SK-N-SH (cell line): Measurements from ENCODE around the gene POLN. TPM values are rescaled to one million over a fixed set of nuclear protein-coding genes. Genes with fewer than 3 reads are reported as not detected.

Source experiments
- CTCF ChIA-PET: fragments of 300-600, 350-600 bp; formaldehyde crosslinking; extraction: SDS; loops from one replicate; lab custom pipeline; 2021; lab: Yijun Ruan, JAX
- POLR2A ChIA-PET: fragments of 350-600 bp; sonication (Branson Sonifier 250); formaldehyde crosslinking; extraction: SDS; loops from one replicate; lab custom pipeline; 2020; ENCODE audit warnings: antibody characterized with exemption, inconsistent platforms; lab: Yijun Ruan, JAX
- DNase-seq: peaks from one replicate; pipeline ENCODE4 v3.0.0; 2012
- H2AFZ ChIP-seq: fragments of 200-600 bp; sonication (generic); 2 replicates; pipeline ENCODE4 v1.8.1; 2016; ENCODE audit warnings: antibody characterized with exemption, mild to moderate bottlenecking, low read depth
- H3F3A ChIP-seq: fragments of 200-600 bp; sonication (generic); replicated peaks from 2 replicates; pipeline ENCODE3; 2016; ENCODE audit warnings: antibody characterized with exemption, mild to moderate bottlenecking; ENCODE audit not compliant: insufficient read depth
- H3K27ac ChIP-seq, 2 experiments: fragments of 200-500 bp in 1 of 2; fragments of 200-600 bp in 1 of 2; sonication (Bioruptor generic) in 1 of 2; sonication (generic), shearing (Covaris generic) in 1 of 2; 2 replicates each; pipeline versions ENCODE4 v1.5.1 to v1.6.1; 2014 to 2016; ENCODE audit warnings: low read depth in 2 of 2, inconsistent platforms in 1 of 2, low read length in 1 of 2, mild to moderate bottlenecking in 1 of 2, mixed read lengths in 1 of 2
- H3K27me3 ChIP-seq: fragments of 200-600 bp; sonication (generic), shearing (Covaris generic); 2 replicates; pipeline ENCODE4 v1.6.1; 2016; ENCODE audit warnings: mixed run types; ENCODE audit not compliant: insufficient read depth
- H3K36me3 ChIP-seq, 2 experiments: fragments of 200-500 bp in 1 of 2; fragments of 200-600 bp in 1 of 2; sonication (Bioruptor generic) in 1 of 2; sonication (generic) in 1 of 2; replicated peaks in 1 of 2; 2 replicates each; pipeline versions ENCODE3 to v1.5.1; 2014 to 2016; ENCODE audit warnings: low read length in 1 of 2, mild to moderate bottlenecking in 1 of 2; ENCODE audit not compliant: insufficient read depth in 2 of 2, control insufficient read depth in 1 of 2
- H3K4me1 ChIP-seq, 2 experiments: fragments of 200-500 bp in 1 of 2; fragments of 200-600 bp in 1 of 2; sonication (Bioruptor generic) in 1 of 2; sonication (generic), shearing (Covaris generic) in 1 of 2; 2 replicates each; pipeline versions ENCODE4 v1.5.1 to v1.6.1; 2014 to 2016; ENCODE audit warnings: low read depth in 1 of 2, low read length in 1 of 2, mixed run types in 1 of 2; ENCODE audit not compliant: insufficient read depth in 2 of 2, control insufficient read depth in 1 of 2
- H3K4me2 ChIP-seq: fragments of 200-600 bp; sonication (generic), shearing (Covaris generic); 2 replicates; pipeline ENCODE4 v1.6.1; 2017; ENCODE audit warnings: mixed run types
- H3K4me3 ChIP-seq, 2 experiments: fragments of 200-500 bp in 1 of 2; fragments of 200-600 bp in 1 of 2; sonication (Bioruptor generic) in 1 of 2; sonication (generic), shearing (Covaris generic) in 1 of 2; 2 replicates each; pipeline versions ENCODE4 v1.5.1 to v1.8.1; 2014 to 2016; ENCODE audit warnings: low read depth in 2 of 2, inconsistent platforms in 1 of 2, low read length in 1 of 2, mild to moderate bottlenecking in 1 of 2, mixed read lengths in 1 of 2, moderate library complexity in 1 of 2
- H3K79me2 ChIP-seq: fragments of 200-600 bp; sonication (generic); 2 replicates; pipeline ENCODE4 v1.8.1; 2017; ENCODE audit warnings: mild to moderate bottlenecking; ENCODE audit not compliant: insufficient read depth
- H3K9ac ChIP-seq: fragments of 200-600 bp; sonication (generic); 2 replicates; pipeline ENCODE4 v1.6.1; 2017; ENCODE audit warnings: mixed run types
- H3K9me2 ChIP-seq: fragments of 200-600 bp; sonication (generic); 2 replicates; pipeline ENCODE4 v1.6.1; 2017; ENCODE audit warnings: mixed run types
- H3K9me3 ChIP-seq: fragments of 200-600 bp; sonication (generic); 2 replicates; pipeline ENCODE4 v1.6.1; 2017; ENCODE audit warnings: mixed run types, mild to moderate bottlenecking, moderate library complexity
- H4K20me1 ChIP-seq: fragments of 200-600 bp; sonication (generic); 2 replicates; pipeline ENCODE4 v1.6.1; 2017; ENCODE audit warnings: mild to moderate bottlenecking, mixed run types; ENCODE audit not compliant: insufficient read depth
- ELF1 ChIP-seq: IDR thresholded peaks from 2 replicates; pipeline ENCODE4 v1.4.0; 2012
- EP300 ChIP-seq, 2 experiments: IDR thresholded peaks; 2 replicates each; pipeline versions ENCODE4 v1.4.0 to v1.6.1; 2012; ENCODE audit warnings: borderline replicate concordance in 1 of 2, low read depth in 1 of 2, low read length in 1 of 2
- FOXJ3 ChIP-seq: sonication (generic); formaldehyde crosslinking; IDR thresholded peaks from 2 replicates; pipeline ENCODE4 v1.5.1; 2020; ENCODE audit warnings: mild to moderate bottlenecking, missing genetic modification reagents
- GATA2 ChIP-seq: sonication (generic); formaldehyde crosslinking; IDR thresholded peaks from 2 replicates; pipeline ENCODE4 v1.5.0; 2020; ENCODE audit warnings: mild to moderate bottlenecking, missing genetic modification reagents
- JUND ChIP-seq: IDR thresholded peaks from 2 replicates; pipeline ENCODE4 v1.4.0; 2012
- MAX ChIP-seq: IDR thresholded peaks from 2 replicates; pipeline ENCODE4 v1.4.0; 2012; ENCODE audit warnings: low read depth
- NRF1 ChIP-seq: IDR thresholded peaks from 2 replicates; pipeline ENCODE4 v1.6.1; 2012; ENCODE audit warnings: low read depth, mild to moderate bottlenecking, low read length
- RCOR1 ChIP-seq: fragments of 150-350 bp; IDR thresholded peaks from 2 replicates; pipeline ENCODE4 v1.6.1; 2017; ENCODE audit warnings: antibody characterized with exemption, low read length
- SIN3A ChIP-seq: IDR thresholded peaks from 2 replicates; pipeline ENCODE4 v1.6.1; 2012; ENCODE audit warnings: low read depth, mild to moderate bottlenecking, low read length, moderate library complexity, borderline replicate concordance
- TEAD4 ChIP-seq: IDR thresholded peaks from 2 replicates; pipeline ENCODE4 v1.4.0; 2012; ENCODE audit warnings: mild to moderate bottlenecking, borderline replicate concordance; ENCODE audit not compliant: insufficient read depth
- YY1 ChIP-seq: IDR thresholded peaks from 2 replicates; pipeline ENCODE4 v1.4.0; 2012; ENCODE audit warnings: low read depth, mild to moderate bottlenecking
- WGBS: methylation state at CpG from one replicate; pipeline ENCODE4 v1.1.6; 2017; ENCODE audit warnings: low lambda C conversion rate; 5-methylcytosine and 5-hydroxymethylcytosine counted together
- polyA plus RNA-seq, 3 experiments: library from polyadenylated mRNA; depleted of rRNA; stranded (reverse); fragments of >200 nt; gene quantifications; 2 replicates each; pipeline ENCODE4 v1.2.3, GENCODE V29; 2012
- TF ChIP-seq, protein P1 (sequence below): fragments of 150-350 bp; IDR thresholded peaks from 2 replicates; pipeline ENCODE4 v1.6.1; 2017; ENCODE audit warnings: antibody characterized with exemption, low read length, low read depth, borderline replicate concordance
- TF ChIP-seq, protein P2 (sequence below): fragments of 200-600 bp; sonication (generic); IDR thresholded peaks from 2 replicates; pipeline ENCODE4 v1.6.1; 2017; ENCODE audit warnings: antibody characterized with exemption, mild to moderate bottlenecking, moderate library complexity

POLN gene
- polyA plus RNA-seq, 1 of the 3 experiments (the other 2 are of a cell fraction): 0.67 TPM

- TF ChIP-seq, protein P1, sequence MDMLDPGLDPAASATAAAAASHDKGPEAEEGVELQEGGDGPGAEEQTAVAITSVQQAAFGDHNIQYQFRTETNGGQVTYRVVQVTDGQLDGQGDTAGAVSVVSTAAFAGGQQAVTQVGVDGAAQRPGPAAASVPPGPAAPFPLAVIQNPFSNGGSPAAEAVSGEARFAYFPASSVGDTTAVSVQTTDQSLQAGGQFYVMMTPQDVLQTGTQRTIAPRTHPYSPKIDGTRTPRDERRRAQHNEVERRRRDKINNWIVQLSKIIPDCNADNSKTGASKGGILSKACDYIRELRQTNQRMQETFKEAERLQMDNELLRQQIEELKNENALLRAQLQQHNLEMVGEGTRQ: no peak
- TF ChIP-seq JUND (no peak), GATA2 (CRISPR knock-in tag) (no peak), TEAD4 (no peak), EP300 (IDR thresholded peaks at IDR 0.05; ENCODE audit: borderline replicate concordance in 1 of 2, low read depth in 1 of 2, low read length in 1 of 2) (no peak), RCOR1 (no peak), NRF1 (no peak), YY1 (no peak), MAX (no peak)
- H3K4me2 ChIP-seq: no peak overlapping the region
- no peak overlapping the region for H2AFZ ChIP-seq
- H3K36me3 ChIP-seq: no peaks in the 10 kb centered on the region
- 51% methylated on average over 12 of the region's 16 CpGs for WGBS
- H3K79me2 ChIP-seq: no peaks in the 10 kb centered on the region
- H4K20me1 ChIP-seq: no peaks in the 10 kb centered on the region
- no peak overlapping the region for H3K4me3 ChIP-seq
- H3K27me3 ChIP-seq: no peaks in the 10 kb centered on the region
- H3F3A ChIP-seq: no peaks in the 10 kb centered on the region
- H3K9me2 ChIP-seq: no peaks in the 10 kb centered on the region
- no peaks in the 10 kb centered on the region for H3K4me1 ChIP-seq
- no peaks in the 10 kb centered on the region for H3K9me3 ChIP-seq
- H3K9ac ChIP-seq: no peak overlapping the region
- no peak for DNase-seq
- ChIA-PET POLR2A (no interaction called here), CTCF (no interaction called here)
- no peak overlapping the region for H3K27ac ChIP-seq
These were observed 146.5 kb downstream of the POLN start for GRCh38 chr4:2095236-2096072.

- WGBS: 67% methylated on average over 2 of the region's 4 CpGs
- no peak for DNase-seq
- Histone ChIP-seq H3K4me2 (no peak overlapping the region), H4K20me1 (no peaks in the 10 kb centered on the region), H3K27me3 (no peaks in the 10 kb centered on the region), H3K4me3 (no peak overlapping the region), H3K4me1 (no peaks in the 10 kb centered on the region), H3K9me3 (no peaks in the 10 kb centered on the region), H3K36me3 (no peaks in the 10 kb centered on the region), H2AFZ (no peak overlapping the region), H3K27ac (no peak overlapping the region), H3F3A (no peaks in the 10 kb centered on the region), H3K9me2 (no peaks in the 10 kb centered on the region), H3K79me2 (no peaks in the 10 kb centered on the region), H3K9ac (no peak overlapping the region)
- ChIA-PET CTCF (no interaction called here), POLR2A (no interaction called here)
- TF ChIP-seq GATA2 (CRISPR knock-in tag): no peak
- TF ChIP-seq ELF1: no peak
- no peak for TF ChIP-seq FOXJ3 (CRISPR knock-in tag)
- TF ChIP-seq, protein P2, sequence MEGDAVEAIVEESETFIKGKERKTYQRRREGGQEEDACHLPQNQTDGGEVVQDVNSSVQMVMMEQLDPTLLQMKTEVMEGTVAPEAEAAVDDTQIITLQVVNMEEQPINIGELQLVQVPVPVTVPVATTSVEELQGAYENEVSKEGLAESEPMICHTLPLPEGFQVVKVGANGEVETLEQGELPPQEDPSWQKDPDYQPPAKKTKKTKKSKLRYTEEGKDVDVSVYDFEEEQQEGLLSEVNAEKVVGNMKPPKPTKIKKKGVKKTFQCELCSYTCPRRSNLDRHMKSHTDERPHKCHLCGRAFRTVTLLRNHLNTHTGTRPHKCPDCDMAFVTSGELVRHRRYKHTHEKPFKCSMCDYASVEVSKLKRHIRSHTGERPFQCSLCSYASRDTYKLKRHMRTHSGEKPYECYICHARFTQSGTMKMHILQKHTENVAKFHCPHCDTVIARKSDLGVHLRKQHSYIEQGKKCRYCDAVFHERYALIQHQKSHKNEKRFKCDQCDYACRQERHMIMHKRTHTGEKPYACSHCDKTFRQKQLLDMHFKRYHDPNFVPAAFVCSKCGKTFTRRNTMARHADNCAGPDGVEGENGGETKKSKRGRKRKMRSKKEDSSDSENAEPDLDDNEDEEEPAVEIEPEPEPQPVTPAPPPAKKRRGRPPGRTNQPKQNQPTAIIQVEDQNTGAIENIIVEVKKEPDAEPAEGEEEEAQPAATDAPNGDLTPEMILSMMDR: no peak
- TF ChIP-seq TEAD4: no peak
- no peak for TF ChIP-seq SIN3A
- no peak for TF ChIP-seq NRF1
These were observed 147.4 kb downstream of the POLN start for GRCh38 chr4:2094545-2094944.
